WERI-Rb-1 (cell line): ENCODE results near the gene FRMD4A.

ENCODE experiments used
- DNase-seq: peaks from one replicate; pipeline ENCODE4 v3.0.0-alpha.2; 2020
- H3K27ac ChIP-seq: fragments of 250-450 bp; sonication (Bioruptor Pico); 2 replicates; pipeline ENCODE4 v1.5.1; 2020; ENCODE audit warnings: mild to moderate bottlenecking, moderate library complexity
- H3K27me3 ChIP-seq: fragments of 250-450 bp; sonication (Bioruptor Pico); 2 replicates; pipeline ENCODE4 v1.5.1; 2021; ENCODE audit warnings: mild to moderate bottlenecking, low read depth, moderate library complexity; ENCODE audit not compliant: insufficient read depth, severe bottlenecking
- H3K36me3 ChIP-seq: fragments of 250-450 bp; sonication (Bioruptor Pico); 2 replicates; pipeline ENCODE4 v1.5.1; 2020; ENCODE audit warnings: mild to moderate bottlenecking, moderate library complexity
- H3K4me3 ChIP-seq: 2 replicates; pipeline ENCODE4 v1.5.1; 2011; ENCODE audit warnings: low read depth, mild to moderate bottlenecking, control low read depth, low read length
- H3K9me3 ChIP-seq: fragments of 250-450 bp; sonication (Bioruptor Pico); 2 replicates; pipeline ENCODE4 v1.5.1; 2021; ENCODE audit warnings: mild to moderate bottlenecking, moderate library complexity; ENCODE audit not compliant: severe bottlenecking
- CTCF ChIP-seq: IDR thresholded peaks from 2 replicates; pipeline ENCODE4 v1.5.1; 2011; ENCODE audit warnings: low read depth, mild to moderate bottlenecking, control low read depth, inconsistent platforms, low read length

FRMD4A gene

GRCh38 chr10:14253711-14254110 is 77.0 kb downstream of the FRMD4A start:
- Histone ChIP-seq H3K27me3 (no peaks in the 10 kb centered on the region), H3K4me3 (no peak overlapping the region), H3K9me3 (no peaks in the 10 kb centered on the region), H3K27ac (no peak overlapping the region), H3K36me3 (no peaks in the 10 kb centered on the region)
- no peak for DNase-seq
- TF ChIP-seq CTCF = no peak

- Histone ChIP-seq H3K27me3 (no peaks in the 10 kb centered on the region), H3K9me3 (no peaks in the 10 kb centered on the region), H3K27ac (no peak overlapping the region), H3K36me3 (no peaks in the 10 kb centered on the region), H3K4me3 (no peak overlapping the region)
- no peak for TF ChIP-seq CTCF
- no peak for DNase-seq
These were observed 77.6 kb downstream of the FRMD4A start for GRCh38 chr10:14253079-14253478.

GRCh38 chr10:14250496-14251076 is 80.1 kb downstream of the FRMD4A start:
- H3K27me3 ChIP-seq = no peaks in the 10 kb centered on the region
- peak; percentile 10 for DNase-seq
- no peaks in the 10 kb centered on the region for H3K36me3 ChIP-seq
- no peak for TF ChIP-seq CTCF
- H3K27ac ChIP-seq = no peak overlapping the region
- H3K4me3 ChIP-seq = no peak overlapping the region
- H3K9me3 ChIP-seq = no peaks in the 10 kb centered on the region

GRCh38 chr10:14247377-14248116 is 83.2 kb downstream of the FRMD4A start:
- Histone ChIP-seq H3K27ac (no peak overlapping the region), H3K4me3 (no peak overlapping the region), H3K27me3 (no peaks in the 10 kb centered on the region), H3K9me3 (no peaks in the 10 kb centered on the region), H3K36me3 (no peaks in the 10 kb centered on the region)
- no peak for TF ChIP-seq CTCF
- DNase-seq = no peak

GRCh38 chr10:14244801-14245211 is 85.9 kb downstream of the FRMD4A start:
- no peak overlapping the region for H3K27ac ChIP-seq
- H3K4me3 ChIP-seq = no peak overlapping the region
- TF ChIP-seq CTCF = no peak
- no peaks in the 10 kb centered on the region for H3K27me3 ChIP-seq
- no peaks in the 10 kb centered on the region for H3K9me3 ChIP-seq
- H3K36me3 ChIP-seq = no peaks in the 10 kb centered on the region
- no peak for DNase-seq
